PC-3 (cell line): Measurements from ENCODE around the gene C6orf58. TPM values are rescaled to one million over a fixed set of nuclear protein-coding genes. Genes with fewer than 3 reads are reported as not detected.

Source experiments
- ATAC-seq: fragments of 200-7000 bp; cut with Tn5 transposase; 2 replicates; pipeline ENCODE4 v1.9.1; 2020; ENCODE audit warnings: mild to moderate bottlenecking, moderate library complexity
- BruUV-seq: library from RNA; stranded (reverse); fragments of 400-500 nt; replicated peaks from 2 replicates; lab custom pipeline; 2021; lab: Mats Ljungman, UMichigan
- CTCF ChIA-PET: fragments of 300-600 bp; sonication (Branson Sonifier 250); formaldehyde crosslinking; loops from one replicate; lab custom pipeline; 2022; ENCODE audit warnings: antibody characterized with exemption; lab: Charles Lee
- POLR2A ChIA-PET: fragments of 300-600 bp; sonication (Branson Sonifier 250); formaldehyde crosslinking; loops from one replicate; lab custom pipeline; 2022; ENCODE audit warnings: antibody characterized with exemption; ENCODE audit not compliant: unreplicated experiment; lab: Charles Lee
- DNase-seq: peaks from one replicate; pipeline ENCODE4 v3.0.0-alpha.2; 2015
- H2AFZ ChIP-seq: fragments of 300-600 bp; sonication (generic); 2 replicates; pipeline ENCODE4 v1.6.0; 2016; ENCODE audit warnings: antibody characterized with exemption, low read length
- H3F3A ChIP-seq: fragments of 300-600 bp; sonication (generic); one replicate; pipeline ENCODE4 v1.6.0; 2017; ENCODE audit warnings: antibody characterized with exemption, low read length, control low read depth, mild to moderate bottlenecking; ENCODE audit not compliant: unreplicated experiment
- H3K27ac ChIP-seq: fragments of 300-600 bp; sonication (generic); 2 replicates; pipeline ENCODE4 v1.5.1; 2016; ENCODE audit warnings: mild to moderate bottlenecking, low read length
- H3K27me3 ChIP-seq: fragments of 300-600 bp; sonication (generic); 2 replicates; pipeline ENCODE4 v1.6.1; 2016; ENCODE audit warnings: low read length, mixed read lengths
- H3K36me3 ChIP-seq: fragments of 300-600 bp; sonication (generic); 2 replicates; pipeline ENCODE4 v1.6.1; 2016; ENCODE audit warnings: low read depth, mixed run types, low read length, mixed read lengths
- H3K4me1 ChIP-seq: fragments of 300-600 bp; sonication (generic); 2 replicates; pipeline ENCODE4 v1.5.1; 2016; ENCODE audit warnings: low read length; ENCODE audit not compliant: insufficient read depth
- H3K4me2 ChIP-seq: fragments of 300-600 bp; sonication (generic); 2 replicates; pipeline ENCODE4 v1.6.0; 2016; ENCODE audit warnings: low read length
- H3K4me3 ChIP-seq: fragments of 300-600 bp; sonication (generic); 2 replicates; pipeline ENCODE4 v1.5.1; 2016; ENCODE audit warnings: mild to moderate bottlenecking, low read length, mixed read lengths
- H3K79me2 ChIP-seq: fragments of 300-600 bp; sonication (generic); 2 replicates; pipeline ENCODE4 v1.6.1; 2017; ENCODE audit warnings: low read length, mixed read lengths
- H3K9ac ChIP-seq: fragments of 300-600 bp; sonication (generic); 2 replicates; pipeline ENCODE4 v1.6.0; 2016; ENCODE audit warnings: mild to moderate bottlenecking, low read length
- H3K9me2 ChIP-seq: fragments of 300-600 bp; sonication (generic); replicated peaks from 2 replicates; pipeline ENCODE4 v1.6.1; 2016; ENCODE audit warnings: mixed run types, low read length, mixed read lengths
- H3K9me3 ChIP-seq: fragments of 300-600 bp; sonication (generic); 2 replicates; pipeline ENCODE4 v1.6.1; 2016; ENCODE audit warnings: low read length, mixed read lengths
- H4K20me1 ChIP-seq: fragments of 300-600 bp; sonication (generic); 2 replicates; pipeline ENCODE4 v1.6.1; 2016; ENCODE audit warnings: low read length, mixed read lengths
- CTCF ChIP-seq: fragments of 300-600 bp; sonication (generic); conservative IDR thresholded peaks from 2 replicates; pipeline ENCODE4 v1.5.1; 2017; ENCODE audit warnings: antibody characterized with exemption, low read depth, mild to moderate bottlenecking, low read length
- EZH2 ChIP-seq: fragments of 300-600 bp; sonication (generic); IDR thresholded peaks from one replicate; pipeline ENCODE4 v1.6.1; 2017; ENCODE audit warnings: antibody characterized with exemption, mild to moderate bottlenecking, low read length; ENCODE audit not compliant: unreplicated experiment
- EZH2phosphoT487 ChIP-seq: fragments of 300-600 bp; sonication (generic); IDR thresholded peaks from 2 replicates; pipeline ENCODE4 v1.6.1; 2018; ENCODE audit warnings: mild to moderate bottlenecking, antibody characterized with exemption, low read length, borderline replicate concordance
- intact Hi-C: fragments of 100-400 bp; cut with micrococcal nuclease; formaldehyde crosslinking; loops from 2 replicates; pipeline ENCODE4 v1.9.0; 2023
- total RNA-seq: library from RNA; depleted of rRNA; stranded (reverse); fragments of >200 nt; gene quantifications from 2 replicates; pipeline ENCODE4 v1.2.3, GENCODE V29; 2014

Gene C6orf58
- total RNA-seq, 1 experiment from 2014 or later: not detected

- H4K20me1 ChIP-seq: no peaks in the 10 kb centered on the region
- no peaks in the 10 kb centered on the region for H3K9me3 ChIP-seq
- no peaks in the 10 kb centered on the region for H3K36me3 ChIP-seq
- H3F3A ChIP-seq: no peaks in the 10 kb centered on the region
- no peak overlapping the region for H3K4me2 ChIP-seq
- TF ChIP-seq CTCF (peak; percentile 72), EZH2 (no peak), EZH2phosphoT487 (no peak)
- H2AFZ ChIP-seq: no peak overlapping the region
- no peaks in the 10 kb centered on the region for H3K27me3 ChIP-seq
- BruUV-seq: no TSS peak
- H3K9ac ChIP-seq: no peak overlapping the region
- H3K27ac ChIP-seq: no peak overlapping the region
- ChIA-PET POLR2A (no interaction called here), CTCF (interaction anchor here (0.6 kb wide), 1 partner anchor 51 kb away, joined by 4 read pairs; no protein-coding TSS in a partner anchor)
- H3K4me3 ChIP-seq: no peak overlapping the region
- no peaks in the 10 kb centered on the region for H3K9me2 ChIP-seq
- H3K79me2 ChIP-seq: no peaks in the 10 kb centered on the region
- DNase-seq: peak; percentile 62
- no peaks in the 10 kb centered on the region for H3K4me1 ChIP-seq
- ATAC-seq: peak; percentile 77
- intact Hi-C loops: loop anchor here (1.0 to 2.0 kb wide), 3 partner anchors 52 to 136 kb away; no protein-coding TSS in a partner anchor
Measured at GRCh38 chr6:127554435-127555006, 22.5 kb upstream of the C6orf58 start.

- no peak overlapping the region for H3K4me2 ChIP-seq
- no peak; the same call in 1 of the 2 replicates for ATAC-seq
- H3K4me1 ChIP-seq: no peaks in the 10 kb centered on the region
- H3K4me3 ChIP-seq: no peak overlapping the region
- no peaks in the 10 kb centered on the region for H3K9me3 ChIP-seq
- no peaks in the 10 kb centered on the region for H4K20me1 ChIP-seq
- intact Hi-C loops: no loop called here
- H3K27me3 ChIP-seq: no peaks in the 10 kb centered on the region
- no peaks in the 10 kb centered on the region for H3K79me2 ChIP-seq
- DNase-seq: peak; percentile 47
- CTCF ChIA-PET: no interaction called here
- no peaks in the 10 kb centered on the region for H3F3A ChIP-seq
- H3K9ac ChIP-seq: no peak overlapping the region
- no peaks in the 10 kb centered on the region for H3K36me3 ChIP-seq
- H2AFZ ChIP-seq: no peak overlapping the region
- H3K27ac ChIP-seq: no peak overlapping the region
- POLR2A ChIA-PET: no interaction called here
- no peaks in the 10 kb centered on the region for H3K9me2 ChIP-seq
- TF ChIP-seq CTCF (no peak), EZH2 (no peak), EZH2phosphoT487 (no peak)
- no TSS peak for BruUV-seq
Measured at GRCh38 chr6:127561660-127562059, 15.3 kb upstream of the C6orf58 start.

- ChIA-PET CTCF (no interaction called here), POLR2A (no interaction called here)
- Histone ChIP-seq H3K79me2 (no peaks in the 10 kb centered on the region), H2AFZ (no peak overlapping the region), H3K9me2 (no peaks in the 10 kb centered on the region), H3K4me3 (no peak overlapping the region), H3F3A (no peaks in the 10 kb centered on the region), H3K27me3 (no peaks in the 10 kb centered on the region), H3K9me3 (no peaks in the 10 kb centered on the region), H3K27ac (no peak overlapping the region), H3K36me3 (no peaks in the 10 kb centered on the region), H3K4me2 (no peak overlapping the region), H4K20me1 (no peaks in the 10 kb centered on the region), H3K4me1 (no peaks in the 10 kb centered on the region), H3K9ac (no peak overlapping the region)
- DNase-seq (no peak), ATAC-seq (no peak)
- intact Hi-C loops: no loop called here
- no TSS peak for BruUV-seq
- TF ChIP-seq EZH2 (no peak), CTCF (no peak), EZH2phosphoT487 (no peak)
Measured at GRCh38 chr6:127564761-127565160, 12.2 kb upstream of the C6orf58 start.
